GM18951 (cell line): ENCODE measurements around the gene ASPHD2.
"Not testable (repeated sequence)": the region's sequence is repeated elsewhere in the genome, so short reads cannot be mapped to it uniquely, and the experiment has no call there.

ENCODE experiments used
- POLR2A ChIP-seq: IDR thresholded peaks from 4 replicates; pipeline ENCODE4 v1.6.1; 2011; ENCODE audit warnings: mild to moderate bottlenecking; ENCODE audit not compliant: insufficient read length, insufficient read depth; ENCODE audit errors: extremely low read depth
- in situ Hi-C: fragments of 300-500 bp; cut with MboI; formaldehyde crosslinking; loops from one replicate; pipeline ENCODE4 v1.12.0; 2022; ENCODE audit warnings: low sequenced_read_pairs, mixed read lengths, inconsistent platforms; ENCODE audit not compliant: unreplicated experiment

ASPHD2 gene

DNA sequence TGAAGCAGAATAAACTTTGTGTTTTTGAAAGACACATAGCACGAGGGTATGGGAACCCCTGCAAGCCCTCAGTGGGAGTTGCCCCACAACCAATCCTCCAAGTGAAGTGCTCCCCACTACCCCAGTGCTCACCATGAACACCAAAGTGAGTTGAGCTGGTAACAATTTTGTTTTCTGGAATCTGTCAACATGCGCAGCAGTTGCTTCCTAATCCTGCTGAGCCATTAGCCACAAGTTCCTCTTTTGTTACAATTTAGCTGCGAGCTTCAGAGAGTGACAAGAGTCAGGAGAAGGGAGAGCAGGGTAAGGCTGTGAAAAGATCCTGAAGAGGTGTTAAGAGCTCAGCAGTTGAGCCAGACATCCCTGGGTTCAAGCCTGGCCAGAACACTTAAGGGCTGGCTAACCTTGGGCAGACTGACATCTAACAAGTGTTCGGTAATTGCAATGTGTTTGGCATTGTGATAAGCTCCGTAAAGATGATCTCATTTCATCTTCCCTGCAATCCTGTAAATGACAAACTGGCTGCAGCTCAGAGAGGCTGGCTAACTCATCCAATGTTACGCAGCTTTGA lies 24.1 kb upstream of the ASPHD2 start:
- no peak for TF ChIP-seq POLR2A
- in situ Hi-C loops, result loop anchor here (5.0 kb wide), 1 partner anchor 52 kb away; no protein-coding TSS in a partner anchor

DNA sequence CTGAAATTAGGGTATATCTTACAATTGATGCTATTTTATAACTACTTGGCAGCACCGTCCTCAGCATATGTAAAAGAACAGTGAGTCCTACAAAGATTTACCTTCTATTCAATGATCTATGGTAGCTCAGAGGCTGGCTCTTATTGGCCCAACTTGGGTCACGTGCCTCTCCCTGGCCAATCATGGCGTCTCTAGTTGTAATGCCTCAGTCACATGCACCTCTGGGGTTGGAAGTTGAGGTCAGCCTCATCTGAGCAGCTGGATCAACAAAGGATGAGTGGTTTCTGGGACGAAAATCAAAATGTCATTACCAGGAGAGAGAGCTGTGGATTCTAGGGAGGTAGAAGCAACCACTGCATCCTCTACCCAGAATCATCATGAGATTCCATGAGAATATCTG lies 22.9 kb upstream of the ASPHD2 start:
- no peak for TF ChIP-seq POLR2A
- in situ Hi-C loops, result no loop called here

DNA sequence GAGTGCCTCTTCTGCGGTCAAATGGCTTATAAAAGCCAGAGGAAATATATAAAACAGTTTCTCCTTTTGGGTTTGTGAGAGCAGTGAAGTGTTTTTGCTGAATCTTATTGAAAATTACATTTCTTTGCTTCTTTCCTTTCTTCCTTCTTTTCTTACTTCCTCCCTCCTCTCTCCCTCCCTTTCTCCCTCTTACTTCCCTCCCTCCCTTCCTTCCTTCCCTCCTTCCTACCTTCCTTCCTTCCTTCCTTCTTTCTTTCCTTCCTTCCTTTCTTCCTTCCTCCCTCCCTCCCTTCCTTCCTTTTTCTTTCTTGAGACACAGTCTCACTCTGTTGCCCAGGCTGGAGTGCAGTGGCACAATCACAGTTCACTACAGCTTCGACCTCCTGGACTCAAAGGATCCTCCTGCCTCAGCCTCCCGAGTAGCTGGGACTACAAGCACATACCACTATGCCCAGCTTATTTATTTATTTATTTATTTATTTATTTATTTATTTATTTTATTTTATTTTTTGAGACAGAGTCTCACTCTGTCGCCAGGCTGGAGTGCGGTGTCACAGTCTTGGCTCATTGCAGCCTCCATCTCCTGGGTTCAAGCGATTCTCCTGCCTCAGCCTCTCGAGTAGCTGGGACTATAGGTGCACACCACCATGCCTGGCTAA lies 20.4 kb upstream of the ASPHD2 start:
- in situ Hi-C loops, result not testable (repeated sequence)

DNA sequence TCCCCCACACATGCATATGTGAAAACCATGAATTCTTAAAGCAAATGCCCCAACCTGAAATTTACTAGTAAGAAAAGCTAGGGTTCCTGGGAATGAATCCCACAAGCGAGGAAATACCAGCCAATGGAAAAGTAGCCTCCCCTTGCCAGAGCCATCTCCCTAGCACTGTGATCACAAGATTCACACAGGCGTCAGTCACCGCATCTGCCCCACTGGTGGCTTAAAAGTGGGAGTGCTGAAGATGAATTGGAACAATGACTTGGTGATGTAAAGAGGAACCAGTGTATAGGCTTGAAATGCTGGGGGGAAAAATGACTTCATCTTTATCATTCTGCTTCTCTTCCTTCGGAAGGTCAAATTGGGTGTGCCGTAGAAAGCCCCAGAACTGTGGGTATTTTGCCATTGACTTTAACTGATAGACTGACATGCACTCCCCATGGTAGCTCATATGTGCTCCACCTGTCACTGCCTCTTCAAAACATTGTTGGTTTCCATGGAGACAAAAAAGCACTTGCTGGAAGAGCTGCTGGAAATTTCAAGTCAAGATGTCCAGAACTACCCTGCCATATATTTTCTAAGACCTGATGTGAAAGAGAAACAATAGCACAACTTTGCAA lies 19.2 kb upstream of the ASPHD2 start:
- TF ChIP-seq POLR2A, result no peak
- in situ Hi-C loops, result no loop called here

DNA sequence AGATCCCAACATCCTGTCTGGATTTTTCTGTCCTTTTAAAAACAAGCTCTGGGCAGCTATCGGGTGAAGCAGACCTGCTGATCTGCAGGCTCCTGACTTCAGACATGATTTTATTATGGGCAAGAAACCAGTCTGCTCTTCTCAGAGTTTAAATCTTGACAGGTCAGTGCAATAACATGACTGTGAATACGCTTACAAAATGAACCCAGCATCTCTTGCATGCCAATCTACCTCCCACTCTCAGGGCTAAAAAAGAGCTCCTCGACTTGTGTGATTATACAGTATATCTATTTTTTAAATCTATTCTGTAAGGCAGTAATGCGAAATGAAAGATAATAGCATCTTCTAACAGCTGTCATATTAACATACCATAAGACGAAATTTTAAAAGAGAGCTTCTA lies 18.7 kb upstream of the ASPHD2 start:
- TF ChIP-seq POLR2A, result no peak
- in situ Hi-C loops, result no loop called here

DNA sequence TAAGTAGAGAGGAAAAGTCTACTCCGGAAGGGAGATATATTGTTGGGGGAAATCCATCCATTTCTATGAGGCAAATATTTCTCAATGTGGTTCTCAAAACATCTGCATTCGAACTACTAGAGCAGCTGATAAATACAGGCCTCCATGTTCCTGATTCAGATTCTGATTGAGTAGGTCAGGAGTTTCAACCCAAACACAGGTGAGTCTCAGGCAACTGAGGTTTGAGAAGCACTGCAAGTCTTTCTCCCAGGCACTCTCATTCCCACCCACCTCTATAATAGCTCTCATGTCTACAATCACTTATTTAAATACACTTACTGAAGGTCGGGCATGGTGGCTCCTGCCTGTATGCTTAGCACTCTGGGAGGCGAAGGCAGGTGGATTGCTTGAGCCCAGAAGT lies 14.7 kb upstream of the ASPHD2 start:
- in situ Hi-C loops, result no loop called here
- no peak for TF ChIP-seq POLR2A

DNA sequence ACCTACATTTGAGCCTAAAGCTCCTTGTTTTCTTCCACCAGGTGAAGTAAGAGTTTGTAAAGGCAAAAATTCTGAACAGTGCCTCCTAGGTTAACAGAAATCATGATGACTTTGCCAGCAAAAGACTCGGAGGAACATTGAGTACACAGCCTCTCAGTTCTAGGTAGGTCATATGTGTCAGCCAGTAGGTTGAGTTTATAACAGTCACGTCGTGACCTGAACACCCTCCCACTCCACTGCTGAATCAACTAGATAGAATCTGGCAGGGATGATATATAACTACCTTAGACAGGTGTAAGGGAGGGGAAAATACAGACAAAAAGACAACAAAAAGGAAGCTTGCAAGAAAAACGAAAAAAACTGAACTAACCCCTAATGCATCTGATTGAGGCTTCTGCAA lies 12.8 kb upstream of the ASPHD2 start:
- no peak for TF ChIP-seq POLR2A
- in situ Hi-C loops, result no loop called here

DNA sequence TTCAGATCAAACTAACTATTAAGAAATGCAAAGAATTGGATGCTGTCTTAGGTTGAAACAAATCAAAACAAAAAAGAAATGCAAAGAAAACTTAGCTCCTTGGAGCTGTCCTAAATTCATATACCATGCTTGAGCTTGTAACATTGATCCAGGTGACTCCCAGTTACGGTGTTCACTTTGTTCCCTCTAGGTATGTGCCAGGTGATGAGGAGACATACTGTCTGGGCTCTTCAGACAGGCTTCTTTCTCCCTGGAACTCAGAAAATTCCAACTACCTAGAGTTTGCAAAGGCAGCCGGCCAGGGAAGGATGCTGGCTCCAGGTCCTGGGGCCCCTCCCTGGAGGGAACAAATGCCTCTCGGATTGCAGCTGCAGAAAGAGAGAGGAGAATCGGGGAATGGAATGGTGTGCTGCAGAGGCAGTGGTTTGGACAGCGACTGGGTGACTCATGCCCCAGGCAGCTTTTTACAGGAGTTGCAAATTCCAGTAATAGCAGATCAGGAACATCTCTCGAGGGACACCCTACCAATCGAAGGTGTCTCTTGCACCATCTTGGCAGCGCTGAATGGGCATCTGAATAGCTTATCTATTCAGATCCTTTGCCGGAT lies 12.3 kb upstream of the ASPHD2 start:
- in situ Hi-C loops, result no loop called here
- TF ChIP-seq POLR2A, result no peak

DNA sequence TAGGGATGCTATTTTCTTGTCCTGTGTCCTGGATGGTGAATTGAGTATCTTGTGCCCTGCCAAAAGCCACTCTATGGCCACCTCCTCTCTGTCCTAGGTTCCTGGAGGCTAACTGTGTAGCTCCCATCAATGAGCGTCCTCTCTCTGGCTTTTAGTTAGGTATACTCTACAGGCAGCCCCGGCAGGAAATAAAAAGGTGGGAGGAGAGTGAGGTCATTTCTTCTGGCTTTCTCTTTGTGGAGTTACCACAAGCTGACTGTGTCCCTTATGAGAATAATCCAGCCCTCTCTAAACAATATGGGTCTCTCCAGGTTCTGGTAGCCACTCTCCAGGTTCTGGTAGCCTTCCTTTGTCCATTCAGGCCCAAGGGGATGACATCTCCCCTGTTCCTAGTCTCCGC lies 11.7 kb upstream of the ASPHD2 start:
- in situ Hi-C loops, result no loop called here
- no peak for TF ChIP-seq POLR2A

DNA sequence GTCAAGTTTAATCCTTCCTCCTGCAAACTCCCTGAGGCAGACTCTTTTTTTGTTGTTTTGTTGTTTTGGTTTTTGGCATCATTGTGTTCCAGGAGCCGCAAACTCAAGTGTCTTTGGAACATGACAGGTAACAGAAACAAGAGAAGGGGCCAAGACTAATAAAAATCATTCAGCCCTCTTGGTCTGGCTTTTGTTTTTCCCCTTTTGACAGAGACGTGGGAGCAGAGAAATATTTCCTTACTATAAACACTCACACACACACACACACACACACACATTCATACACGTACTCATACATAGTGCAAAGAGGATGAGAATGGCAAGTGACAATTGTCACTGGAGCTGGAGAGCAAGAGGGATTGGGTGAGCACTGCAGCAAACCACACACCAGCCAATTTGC lies 10.4 kb upstream of the ASPHD2 start:
- in situ Hi-C loops, result no loop called here

DNA sequence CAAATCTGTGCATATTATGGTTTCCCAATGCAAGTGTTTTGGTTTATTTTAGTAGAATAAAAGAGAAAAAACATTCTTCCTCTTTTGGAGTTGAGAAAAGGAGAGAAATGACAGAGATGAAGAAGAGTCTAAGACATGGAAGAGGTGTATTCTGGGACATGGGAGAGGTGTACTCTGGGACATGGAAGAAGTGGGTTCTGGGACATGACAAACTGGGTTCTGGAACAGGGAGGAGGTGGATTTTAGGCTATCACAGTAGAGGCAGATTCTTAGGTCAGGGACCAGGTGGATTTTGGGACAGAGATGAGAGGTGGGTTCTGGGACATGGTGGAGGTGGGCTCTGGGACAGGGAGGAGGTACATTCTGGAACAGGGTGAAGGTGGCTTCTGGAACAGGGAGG lies 2.1 kb upstream of the ASPHD2 start:
- no peak for TF ChIP-seq POLR2A
- in situ Hi-C loops, result no loop called here

More for the DNA sequence above, 10.4 kb upstream of the ASPHD2 start:
- TF ChIP-seq POLR2A, result no peak

DNA sequence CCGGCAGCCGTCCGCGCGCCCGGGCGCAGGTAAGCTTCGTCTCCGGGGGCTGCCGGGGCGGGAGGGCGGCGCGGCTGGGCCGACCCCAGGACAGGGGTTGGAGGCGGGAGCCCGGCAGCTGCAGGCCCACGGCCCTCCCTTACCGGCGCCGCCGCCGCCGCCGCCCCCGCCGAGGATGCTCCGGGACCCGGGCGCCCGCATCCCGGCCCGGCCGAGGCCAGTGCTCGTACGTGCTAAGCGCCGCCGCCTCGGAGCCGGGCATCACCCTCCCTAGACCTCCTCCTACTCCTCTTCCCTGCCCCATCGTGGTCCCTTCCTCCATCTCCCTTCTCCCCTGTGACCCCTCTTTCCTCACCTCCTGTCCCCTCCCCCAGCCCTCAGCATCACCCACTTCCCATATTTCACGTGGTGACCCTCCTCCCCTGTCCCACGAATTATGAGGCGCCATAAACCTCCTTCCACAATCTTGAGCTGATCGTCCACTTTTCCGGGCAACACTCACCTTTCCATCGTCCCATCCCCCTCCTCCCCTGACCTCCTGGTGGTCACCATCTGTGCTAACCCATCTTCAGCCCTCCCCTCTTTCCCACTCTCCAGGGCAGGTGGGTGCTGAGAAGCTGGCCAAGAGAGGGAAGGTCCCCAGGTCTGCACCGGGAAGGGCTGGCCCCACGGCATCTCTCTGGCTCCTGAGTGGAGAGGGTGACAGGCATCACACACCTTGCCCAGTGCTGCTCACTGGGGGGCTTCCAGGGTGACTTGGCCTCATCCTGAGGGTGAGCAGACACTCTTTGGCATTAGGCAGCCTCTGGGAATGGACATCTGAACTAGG lies 612 bp downstream of the ASPHD2 start:
- in situ Hi-C loops, result no loop called here
- TF ChIP-seq POLR2A, result no peak

DNA sequence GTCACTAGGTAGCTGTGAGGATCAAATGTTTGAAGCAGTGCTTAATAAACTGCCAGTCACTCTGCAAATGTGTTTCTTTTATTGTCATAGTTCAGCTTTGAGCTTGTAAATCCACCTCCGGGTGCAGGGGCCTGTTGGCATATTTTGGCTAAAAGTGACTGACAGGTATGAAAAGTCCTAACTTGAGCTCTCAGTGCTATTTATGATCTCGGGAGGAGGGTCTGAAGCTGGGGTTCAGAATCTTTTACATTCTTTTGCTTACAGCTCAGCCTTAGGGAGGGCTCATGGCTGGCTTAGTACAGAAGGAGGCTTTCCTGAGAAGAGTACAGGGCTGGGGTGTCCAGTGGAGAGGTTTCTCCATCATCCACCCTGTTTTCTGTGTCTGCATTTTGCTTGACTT lies 1.5 kb downstream of the ASPHD2 start:
- no peak for TF ChIP-seq POLR2A
- in situ Hi-C loops, result no loop called here

DNA sequence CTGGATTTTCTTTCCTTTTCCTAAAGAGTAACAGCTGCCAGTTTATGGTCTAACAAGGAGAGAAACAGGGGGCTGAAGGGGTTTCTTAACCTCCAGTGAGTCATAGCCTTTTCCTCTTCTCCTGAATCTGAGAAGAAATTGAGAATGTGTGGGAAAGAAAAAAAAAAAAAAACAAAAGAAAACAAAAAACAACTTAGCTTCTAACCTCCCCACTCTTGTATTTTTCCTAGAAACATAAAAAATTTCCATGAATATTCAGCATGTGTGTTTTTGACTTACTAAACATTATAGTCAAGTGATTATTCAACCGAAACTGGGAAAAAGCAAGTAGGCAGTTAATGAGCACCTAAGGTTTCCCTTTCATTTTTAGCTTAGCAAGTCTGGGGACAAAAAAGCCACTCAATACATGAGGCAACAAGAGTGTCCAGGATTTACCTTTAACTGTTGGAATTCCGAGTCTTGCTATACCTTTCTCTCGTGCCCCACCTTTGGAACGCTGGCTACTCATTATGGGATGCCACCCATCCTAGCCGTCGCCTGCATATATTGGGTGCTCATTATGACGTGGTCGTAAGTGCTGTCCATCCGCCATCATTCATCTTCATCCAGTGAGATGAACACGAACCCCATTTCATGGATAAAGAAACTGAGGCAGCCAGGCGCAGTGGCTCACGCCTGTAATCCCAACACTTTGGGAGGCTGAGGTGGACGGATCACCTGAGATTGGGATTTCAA lies 2.4 kb downstream of the ASPHD2 start:
- no peak for TF ChIP-seq POLR2A
- in situ Hi-C loops, result no loop called here
